ENCODE measurements around the gene PROSER2.
"Not testable (repeated sequence)": the region's sequence is repeated elsewhere in the genome, so short reads cannot be mapped to it uniquely, and the experiment has no call there.

PROSER2 gene

GRCh38 chr10:11887381-11888227 lies 64.4 kb downstream of the PROSER2 start:
- no peak for DNase-seq

- not testable (repeated sequence) for DNase-seq
These were observed 66.1 kb downstream of the PROSER2 start for GRCh38 chr10:11889263-11889662.

GRCh38 chr10:11891776-11892486 lies 68.8 kb downstream of the PROSER2 start:
- no peak for DNase-seq

GRCh38 chr10:11893749-11894278 lies 70.7 kb downstream of the PROSER2 start:
- no peak for DNase-seq

GRCh38 chr10:11894381-11895107 lies 71.4 kb downstream of the PROSER2 start:
- no peak for DNase-seq

- no peak for DNase-seq
These were observed 71.9 kb downstream of the PROSER2 start for GRCh38 chr10:11895108-11895466.

- DNase-seq, result no peak
These were observed 72.4 kb downstream of the PROSER2 start for GRCh38 chr10:11895598-11895997.

GRCh38 chr10:11896549-11897200 lies 73.5 kb downstream of the PROSER2 start:
- DNase-seq, result no peak

GRCh38 chr10:11898033-11898371 lies 74.8 kb downstream of the PROSER2 start:
- DNase-seq, result no peak

- no peak for DNase-seq
These were observed 75.4 kb downstream of the PROSER2 start for GRCh38 chr10:11898372-11899066.

- no peak for DNase-seq
These were observed 76.1 kb downstream of the PROSER2 start for GRCh38 chr10:11899067-11899876.

GRCh38 chr10:11901036-11901301 lies 77.8 kb downstream of the PROSER2 start:
- DNase-seq, result no peak

- no peak for DNase-seq
These were observed 78.3 kb downstream of the PROSER2 start for GRCh38 chr10:11901454-11901832.

GRCh38 chr10:11901833-11902475 lies 78.8 kb downstream of the PROSER2 start:
- no peak for DNase-seq

GRCh38 chr10:11902646-11903045 lies 79.5 kb downstream of the PROSER2 start:
- DNase-seq, result no peak

GRCh38 chr10:11906714-11907113 lies 83.6 kb downstream of the PROSER2 start:
- DNase-seq, result no peak

- no peak for DNase-seq
These were observed 84.8 kb downstream of the PROSER2 start for GRCh38 chr10:11907914-11908313.

GRCh38 chr10:11908536-11908935 lies 85.4 kb downstream of the PROSER2 start:
- no peak for DNase-seq

- no peak for DNase-seq
These were observed 85.8 kb downstream of the PROSER2 start for GRCh38 chr10:11908991-11909390.

GRCh38 chr10:11909618-11910017 lies 86.5 kb downstream of the PROSER2 start:
- no peak for DNase-seq

GRCh38 chr10:11910102-11910501 lies 86.9 kb downstream of the PROSER2 start:
- no peak for DNase-seq
